Neutrophil (primary cell): Measurements from ENCODE around the gene SPDYE17.
"Not testable (repeated sequence)": the region's sequence is repeated elsewhere in the genome, so short reads cannot be mapped to it uniquely, and the experiment has no call there.

Experiments
- H3K27ac ChIP-seq: fragments of 200-600 bp; sonication (generic); 2 replicates; pipeline ENCODE4 v1.5.1; 2016; ENCODE audit warnings: mild to moderate bottlenecking, moderate library complexity
- H3K27me3 ChIP-seq: fragments of 200-600 bp; sonication (generic); 2 replicates; pipeline ENCODE4 v1.6.0; 2016; ENCODE audit warnings: mild to moderate bottlenecking
- H3K36me3 ChIP-seq: fragments of 200-600 bp; sonication (generic); 2 replicates; pipeline ENCODE4 v1.5.1; 2017
- H3K4me1 ChIP-seq, 2 experiments: fragments of 200-600 bp in 1 of 2; sonication (generic) in 1 of 2; 1 replicate in 1 of 2; 2 replicates in 1 of 2; pipeline versions ENCODE4 v1.5.1 to v1.6.1; 2013 to 2016; ENCODE audit warnings: low read depth in 1 of 2, low read length in 1 of 2, mild to moderate bottlenecking in 1 of 2, moderate library complexity in 1 of 2; ENCODE audit not compliant: control insufficient read depth in 1 of 2, insufficient read depth in 1 of 2
- H3K4me3 ChIP-seq, 2 experiments: fragments of 200-600 bp in 1 of 2; sonication (generic) in 1 of 2; 1 replicate in 1 of 2; 2 replicates in 1 of 2; pipeline ENCODE4 v1.5.1; 2013 to 2016; ENCODE audit warnings: low read depth in 1 of 2, low read length in 1 of 2, mild to moderate bottlenecking in 1 of 2, moderate library complexity in 1 of 2
- H3K9me3 ChIP-seq: fragments of 200-600 bp; sonication (generic); 2 replicates; pipeline ENCODE4 v1.5.1; 2016
- TF ChIP-seq, protein P1 (sequence below): fragments of 200-600 bp; sonication (generic); IDR thresholded peaks from 2 replicates; pipeline ENCODE4 v1.5.1; 2016; ENCODE audit warnings: antibody characterized with exemption

Gene SPDYE17

DNA sequence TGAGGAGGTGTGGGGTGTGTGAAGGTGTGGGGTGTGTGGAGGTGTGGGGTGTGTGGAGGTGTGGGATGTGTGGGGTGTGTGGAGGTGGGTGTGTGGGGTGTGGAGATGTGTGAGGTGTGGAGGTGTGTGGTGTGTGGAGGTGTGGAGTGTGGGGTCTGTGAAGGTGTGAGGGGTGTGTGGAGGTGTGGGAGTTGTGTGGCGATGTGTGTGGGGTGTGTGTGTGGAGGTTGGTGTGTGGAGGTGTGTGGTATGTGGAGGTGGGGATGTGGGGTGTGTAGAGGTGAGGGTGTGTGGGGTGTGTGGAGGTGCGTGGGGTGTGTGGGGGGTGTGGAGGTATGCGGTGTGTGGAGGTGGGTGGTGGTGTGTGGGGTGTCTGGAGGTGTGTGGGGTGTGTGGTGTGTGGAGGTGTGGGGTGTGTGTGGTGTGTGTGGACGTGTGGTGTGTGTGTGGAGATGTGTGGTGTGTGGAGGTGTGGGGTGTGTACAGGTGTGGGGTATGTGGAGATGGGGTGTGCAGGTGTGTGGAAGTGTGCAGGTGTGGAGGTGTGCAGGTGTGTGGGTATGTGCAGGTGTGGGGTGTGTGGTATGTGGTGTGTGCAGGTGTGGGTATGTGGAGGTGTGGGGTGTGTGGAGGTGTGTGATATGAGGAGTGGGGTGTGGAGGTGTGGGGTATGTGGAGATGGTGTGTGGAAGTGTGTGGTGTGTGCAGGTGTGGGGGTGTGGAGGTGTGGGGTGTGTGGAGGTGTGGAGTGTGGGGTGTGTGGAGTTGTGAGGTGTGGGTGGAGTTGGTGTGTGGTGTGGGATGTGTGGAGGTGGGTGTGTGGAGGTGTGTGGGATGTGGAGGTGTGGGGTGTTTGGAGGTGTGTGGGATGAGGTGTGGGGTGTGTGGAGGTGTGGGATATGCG lies 34.5 kb downstream of the SPDYE17 start:
- Histone ChIP-seq H3K4me1 (no peaks in the 10 kb centered on the region), H3K27me3 (no peaks in the 10 kb centered on the region), H3K4me3 (no peak overlapping the region), H3K9me3 (no peaks in the 10 kb centered on the region), H3K36me3 (peaks cover 16% of the 10 kb centered on the region), H3K27ac (no peak overlapping the region)
- TF ChIP-seq, protein P1, sequence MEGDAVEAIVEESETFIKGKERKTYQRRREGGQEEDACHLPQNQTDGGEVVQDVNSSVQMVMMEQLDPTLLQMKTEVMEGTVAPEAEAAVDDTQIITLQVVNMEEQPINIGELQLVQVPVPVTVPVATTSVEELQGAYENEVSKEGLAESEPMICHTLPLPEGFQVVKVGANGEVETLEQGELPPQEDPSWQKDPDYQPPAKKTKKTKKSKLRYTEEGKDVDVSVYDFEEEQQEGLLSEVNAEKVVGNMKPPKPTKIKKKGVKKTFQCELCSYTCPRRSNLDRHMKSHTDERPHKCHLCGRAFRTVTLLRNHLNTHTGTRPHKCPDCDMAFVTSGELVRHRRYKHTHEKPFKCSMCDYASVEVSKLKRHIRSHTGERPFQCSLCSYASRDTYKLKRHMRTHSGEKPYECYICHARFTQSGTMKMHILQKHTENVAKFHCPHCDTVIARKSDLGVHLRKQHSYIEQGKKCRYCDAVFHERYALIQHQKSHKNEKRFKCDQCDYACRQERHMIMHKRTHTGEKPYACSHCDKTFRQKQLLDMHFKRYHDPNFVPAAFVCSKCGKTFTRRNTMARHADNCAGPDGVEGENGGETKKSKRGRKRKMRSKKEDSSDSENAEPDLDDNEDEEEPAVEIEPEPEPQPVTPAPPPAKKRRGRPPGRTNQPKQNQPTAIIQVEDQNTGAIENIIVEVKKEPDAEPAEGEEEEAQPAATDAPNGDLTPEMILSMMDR: no peak

DNA sequence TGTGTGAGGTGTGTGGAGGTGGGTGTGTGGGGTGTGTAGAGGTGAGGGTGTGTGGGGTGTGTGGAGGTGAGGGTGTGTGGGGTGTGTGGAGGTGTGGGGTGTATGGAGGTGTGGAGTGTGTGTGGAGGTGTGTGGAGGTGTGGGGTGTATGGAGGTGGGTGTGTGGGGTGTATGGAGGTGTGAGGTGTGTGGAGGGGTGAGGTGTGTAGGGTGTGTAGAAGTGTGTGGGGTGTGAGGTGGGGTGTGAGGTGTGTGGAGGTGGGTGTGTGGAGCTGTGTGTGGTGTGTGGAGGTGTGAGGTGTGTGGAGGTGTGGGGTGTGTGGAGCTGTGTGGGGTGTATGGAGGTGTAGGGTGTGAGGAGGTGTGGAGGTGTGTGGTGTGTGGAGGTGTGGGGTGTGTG lies 35.2 kb downstream of the SPDYE17 start:
- H3K27ac ChIP-seq, H3K9me3 ChIP-seq, H3K4me3 ChIP-seq, H3K36me3 ChIP-seq, H3K4me1 ChIP-seq, H3K27me3 ChIP-seq: not testable (repeated sequence)

DNA sequence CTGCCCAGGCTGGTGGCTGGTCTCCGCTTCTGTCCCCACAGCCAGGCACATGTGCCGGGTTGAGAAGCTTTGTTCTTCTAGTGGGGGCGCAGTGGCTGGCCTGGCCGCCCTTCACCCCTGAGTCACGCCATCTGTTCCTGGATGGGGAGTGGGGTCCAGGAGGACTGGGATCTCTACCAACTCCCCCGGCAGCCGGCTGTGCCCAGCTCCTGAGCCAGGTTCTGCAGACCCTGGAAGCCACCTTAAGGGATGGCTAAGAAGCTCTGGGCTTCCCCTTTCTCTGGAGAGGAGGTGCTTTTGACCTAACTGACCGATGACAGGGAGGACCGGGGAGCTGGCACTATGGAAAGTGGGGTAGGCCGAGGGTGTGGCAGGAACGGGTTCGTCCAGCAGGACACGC lies 37.9 kb downstream of the SPDYE17 start:
- not testable (repeated sequence) for H3K4me3 ChIP-seq, H3K9me3 ChIP-seq, H3K27me3 ChIP-seq, H3K27ac ChIP-seq, H3K4me1 ChIP-seq
- H3K36me3 ChIP-seq: peaks cover 15% of the 10 kb centered on the region

DNA sequence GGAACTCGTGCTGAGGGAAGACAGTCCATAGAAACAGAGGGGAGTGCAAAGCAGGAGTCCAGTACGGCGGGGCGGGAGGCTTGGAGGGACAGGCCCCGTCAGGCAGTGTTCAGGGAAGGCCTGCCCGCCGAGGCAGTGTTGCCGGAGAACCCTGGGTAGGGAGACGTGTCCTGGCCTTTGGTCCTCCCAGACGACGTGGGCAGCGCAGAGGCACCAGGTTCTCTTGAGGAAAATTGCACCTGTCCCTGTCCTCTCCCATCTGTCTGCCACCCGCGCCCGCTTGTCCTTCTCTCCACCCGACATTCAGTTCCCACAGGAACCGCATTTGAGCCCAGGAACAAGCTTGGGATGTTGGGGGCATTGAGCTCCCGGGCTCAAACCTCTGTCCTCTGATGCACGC lies 38.3 kb downstream of the SPDYE17 start:
- not testable (repeated sequence) for H3K4me3 ChIP-seq, H3K27ac ChIP-seq, H3K27me3 ChIP-seq, H3K4me1 ChIP-seq, H3K9me3 ChIP-seq
- peaks cover 15% of the 10 kb centered on the region for H3K36me3 ChIP-seq

DNA sequence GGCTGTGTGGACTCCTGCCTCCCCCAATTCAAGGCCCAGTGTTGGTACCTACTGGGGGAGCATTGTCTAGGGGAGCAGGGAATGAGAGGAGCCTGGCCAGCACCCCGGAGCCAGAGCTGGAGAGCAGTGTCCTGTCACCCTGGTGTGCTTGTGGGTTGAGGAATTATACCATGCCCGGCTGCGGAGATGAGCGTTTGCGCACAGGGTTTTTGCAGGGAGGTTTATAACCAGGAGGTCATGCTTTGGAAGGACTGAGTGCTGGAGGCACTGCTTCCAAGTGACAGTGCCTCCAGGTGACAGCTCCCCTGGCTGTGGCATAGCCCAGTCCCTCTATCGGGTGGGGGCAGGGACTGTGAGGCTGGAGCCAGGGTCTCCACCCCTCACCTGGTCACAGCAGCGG lies 39.3 kb downstream of the SPDYE17 start:
- not testable (repeated sequence) for H3K4me1 ChIP-seq, H3K4me3 ChIP-seq, H3K9me3 ChIP-seq, H3K27ac ChIP-seq, H3K27me3 ChIP-seq
- H3K36me3 ChIP-seq: peaks cover 15% of the 10 kb centered on the region

DNA sequence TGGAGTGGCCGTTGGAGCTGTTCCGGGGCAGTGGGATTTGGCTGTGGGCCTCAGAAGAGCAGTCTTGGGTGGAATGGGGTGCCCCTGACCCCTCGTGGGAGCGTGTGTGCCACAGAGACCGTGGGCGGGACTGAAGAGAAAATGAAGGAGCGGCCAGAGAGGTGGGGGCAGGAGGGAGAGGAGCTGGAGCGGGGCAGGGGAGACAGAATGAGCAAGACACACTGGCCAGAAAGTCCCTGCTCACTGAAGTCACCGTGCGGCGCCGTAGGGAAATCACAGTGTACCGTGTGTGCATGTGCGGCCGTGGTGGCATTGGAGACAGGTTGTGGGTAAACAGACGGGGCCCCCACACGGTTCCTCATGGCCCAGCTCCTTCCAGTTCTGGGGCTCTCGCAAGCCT lies 40.0 kb downstream of the SPDYE17 start:
- not testable (repeated sequence) for H3K4me3 ChIP-seq, H3K4me1 ChIP-seq, H3K9me3 ChIP-seq, H3K27me3 ChIP-seq, H3K27ac ChIP-seq
- peaks cover 15% of the 10 kb centered on the region for H3K36me3 ChIP-seq

DNA sequence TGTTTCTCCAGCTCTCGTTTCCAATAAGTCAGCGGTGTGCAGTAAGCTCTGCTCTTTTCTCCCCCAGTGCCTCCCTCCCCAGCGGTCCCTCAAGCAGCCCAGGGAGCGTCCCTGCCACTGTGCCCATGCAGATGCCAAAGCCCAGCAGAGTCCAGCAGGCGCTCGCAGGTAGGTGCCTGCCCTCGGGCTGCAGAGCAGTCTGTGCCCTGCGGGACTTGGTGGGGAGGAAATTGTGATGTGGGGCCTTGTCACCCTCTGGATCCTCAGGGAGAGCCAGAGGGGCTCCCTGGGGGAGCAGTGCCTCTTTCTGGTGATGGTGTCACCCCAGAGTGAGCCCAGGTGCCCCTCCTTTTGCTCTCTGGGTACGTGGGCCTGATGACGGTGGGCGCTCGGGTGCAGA lies 42.0 kb downstream of the SPDYE17 start:
- H3K4me1 ChIP-seq, H3K27me3 ChIP-seq: not testable (repeated sequence)

DNA sequence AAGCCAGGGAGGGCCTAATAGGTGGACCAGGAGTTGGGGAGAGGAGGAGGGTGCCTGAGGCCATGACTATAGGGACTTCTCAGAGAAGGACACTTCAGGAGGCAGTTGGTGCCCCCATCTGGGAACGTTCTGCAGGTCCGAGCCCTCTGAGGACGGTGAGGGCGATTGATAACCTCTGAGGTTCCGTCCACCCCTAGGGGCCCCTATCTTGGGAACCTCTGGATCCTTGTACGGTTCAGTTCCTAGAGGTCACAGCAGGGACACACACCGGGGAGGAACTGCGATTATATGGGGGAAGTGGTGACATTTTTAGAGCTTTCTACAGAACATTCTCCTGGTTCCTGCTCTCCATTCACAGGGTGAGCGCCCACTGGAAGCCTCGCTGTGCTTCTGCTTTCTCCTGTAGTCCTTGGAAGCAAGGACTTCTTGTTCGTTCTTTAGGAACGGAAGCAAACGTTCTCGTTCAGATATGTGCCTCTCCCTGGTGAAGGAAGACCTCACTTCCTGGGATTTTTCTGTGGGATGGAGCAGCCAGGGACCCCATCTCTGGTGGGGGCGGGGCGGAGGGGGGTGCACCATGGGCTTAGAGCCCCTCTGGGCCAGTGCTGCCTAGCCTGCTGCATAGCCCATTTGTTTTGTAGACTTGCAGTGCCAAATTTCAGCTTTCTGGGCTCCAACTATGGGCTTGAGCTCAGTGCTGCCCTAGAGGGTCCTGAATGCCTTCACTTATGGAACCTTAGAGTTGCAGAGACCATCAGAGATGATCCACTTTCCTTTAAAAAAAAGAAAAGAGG lies 46.0 kb downstream of the SPDYE17 start:
- not testable (repeated sequence) for H3K9me3 ChIP-seq, H3K4me3 ChIP-seq, H3K27me3 ChIP-seq, H3K27ac ChIP-seq, H3K4me1 ChIP-seq
- H3K36me3 ChIP-seq: peaks cover 13% of the 10 kb centered on the region

More for the DNA sequence above, 42.0 kb downstream of the SPDYE17 start:
- not testable (repeated sequence) for H3K4me3 ChIP-seq, H3K9me3 ChIP-seq, H3K27ac ChIP-seq
- peaks cover 15% of the 10 kb centered on the region for H3K36me3 ChIP-seq

DNA sequence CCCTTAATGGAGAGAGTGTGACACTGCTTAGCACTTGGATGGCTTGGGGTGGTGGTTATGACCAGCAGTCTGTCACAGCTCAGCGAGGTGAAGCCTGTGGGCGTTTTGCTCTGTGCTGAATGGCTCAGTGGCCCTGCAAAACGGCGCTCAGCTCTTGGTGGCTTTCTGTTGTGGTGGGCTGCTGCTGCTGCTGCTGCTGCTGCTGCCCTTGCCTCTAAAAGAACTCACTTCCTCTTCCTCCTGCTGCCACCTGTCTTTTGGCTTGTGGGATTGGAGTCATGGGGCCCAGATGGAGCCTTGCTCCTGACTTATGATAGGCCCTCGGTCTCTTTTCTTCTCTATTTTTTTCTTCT lies 47.4 kb downstream of the SPDYE17 start:
- H3K27ac ChIP-seq, H3K4me3 ChIP-seq, H3K4me1 ChIP-seq, H3K9me3 ChIP-seq, H3K27me3 ChIP-seq: not testable (repeated sequence)
- H3K36me3 ChIP-seq: peaks cover 22% of the 10 kb centered on the region

DNA sequence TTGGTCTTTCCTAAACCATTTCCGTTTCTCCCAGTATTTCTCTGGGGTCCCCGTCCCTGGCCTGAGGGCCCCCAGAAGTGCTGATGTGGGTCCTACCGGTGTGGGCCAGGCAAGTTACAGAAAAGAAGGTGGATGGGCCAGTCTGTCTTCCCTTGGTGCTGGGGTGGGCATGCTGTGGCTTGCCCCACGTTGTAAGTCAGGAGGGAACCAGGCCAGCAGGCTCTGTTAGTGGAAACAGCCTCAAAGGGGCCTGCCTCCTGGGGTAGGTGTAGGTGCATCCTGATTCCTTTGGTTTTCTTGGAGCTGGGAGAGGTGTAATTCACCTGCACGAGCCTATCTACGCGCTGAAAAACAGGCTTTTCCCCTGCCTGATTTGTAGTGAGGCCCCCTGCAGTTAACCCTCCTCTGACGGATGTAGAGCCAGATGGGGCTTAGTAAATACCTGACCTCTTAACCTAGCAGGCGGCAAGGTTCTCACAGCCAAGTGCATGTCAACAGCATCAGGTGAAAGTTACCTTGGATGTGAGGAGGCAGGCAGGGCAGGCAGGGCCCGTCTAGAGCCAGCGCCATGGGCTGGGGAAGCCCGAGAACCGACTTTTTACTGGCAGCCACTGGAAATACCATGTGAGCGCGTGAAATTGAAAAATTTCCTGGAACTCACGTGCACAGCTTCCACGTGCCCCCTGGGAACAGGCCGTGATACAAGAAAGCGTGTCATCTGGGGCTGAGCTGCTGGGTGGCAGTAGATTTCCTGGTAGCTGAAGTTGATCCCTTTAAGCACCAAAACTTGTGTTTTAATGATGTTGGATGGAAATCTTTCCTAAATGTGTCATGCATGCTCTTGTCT lies 48.0 kb downstream of the SPDYE17 start:
- H3K36me3 ChIP-seq: peaks cover 22% of the 10 kb centered on the region
- not testable (repeated sequence) for H3K4me1 ChIP-seq, H3K9me3 ChIP-seq, H3K4me3 ChIP-seq, H3K27ac ChIP-seq, H3K27me3 ChIP-seq

DNA sequence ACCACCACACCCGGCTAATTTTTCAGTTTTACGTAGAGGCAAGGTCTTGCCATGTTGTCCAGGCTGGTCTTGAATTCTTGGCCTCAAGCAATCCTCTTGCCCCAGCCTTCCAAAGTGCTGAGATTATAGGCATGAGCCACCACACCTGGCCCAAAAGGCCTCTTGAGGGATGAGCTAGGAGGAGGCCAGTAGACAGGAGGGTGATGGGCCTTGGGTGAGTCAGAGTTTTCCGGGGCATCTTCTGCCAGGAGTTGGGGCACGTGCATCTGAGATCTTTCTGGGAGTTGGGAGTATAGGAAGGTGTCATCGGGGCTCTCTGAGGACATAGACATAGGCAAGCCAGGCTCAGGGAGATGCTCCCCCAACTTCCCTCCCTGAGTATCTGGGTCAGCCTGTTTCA lies 48.8 kb downstream of the SPDYE17 start:
- not testable (repeated sequence) for H3K27me3 ChIP-seq, H3K27ac ChIP-seq

DNA sequence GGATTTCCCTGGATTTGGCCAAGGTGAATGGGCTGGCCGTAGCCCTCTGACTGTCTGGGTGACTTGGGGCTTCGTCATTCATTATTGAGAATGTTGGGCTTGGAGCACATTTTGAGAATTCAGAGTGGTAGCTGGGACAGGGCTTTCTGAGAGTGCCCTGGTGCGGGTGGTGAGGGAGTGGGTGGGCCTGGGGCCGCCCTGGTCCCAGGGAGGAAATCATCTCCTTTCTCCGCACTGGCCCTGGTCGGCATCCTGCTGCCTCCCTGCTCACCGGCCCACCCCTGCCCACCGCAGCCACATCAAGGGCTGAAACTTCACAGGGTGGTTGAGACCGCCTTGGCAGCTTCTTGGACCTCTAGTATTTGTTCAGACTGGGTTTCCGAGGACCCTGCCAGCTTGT lies 49.7 kb downstream of the SPDYE17 start:
- not testable (repeated sequence) for H3K4me3 ChIP-seq, H3K27ac ChIP-seq, H3K4me1 ChIP-seq, H3K9me3 ChIP-seq, H3K27me3 ChIP-seq
- peaks cover 30% of the 10 kb centered on the region for H3K36me3 ChIP-seq

More for the DNA sequence above, 48.8 kb downstream of the SPDYE17 start:
- H3K36me3 ChIP-seq: peaks cover 30% of the 10 kb centered on the region
- H3K9me3 ChIP-seq, H3K4me3 ChIP-seq, H3K4me1 ChIP-seq: not testable (repeated sequence)
